ENCODE results near the gene ADK.
"Not testable (repeated sequence)": the region's sequence is repeated elsewhere in the genome, so short reads cannot be mapped to it uniquely, and the experiment has no call there.

The ADK gene

GRCh38 chr10:74523199-74523598 is 372.2 kb downstream of the ADK start:
- FAIRE-seq = no peak
- DNase-seq (ENCODE audit: insufficient read length, low spot score) = no peak

GRCh38 chr10:74525885-74526284 is 374.9 kb downstream of the ADK start:
- no peak for FAIRE-seq

GRCh38 chr10:74527611-74528010 is 376.6 kb downstream of the ADK start:
- not testable (repeated sequence) for DNase-seq (ENCODE audit: insufficient read length, low spot score); FAIRE-seq

More at GRCh38 chr10:74525885-74526284, 374.9 kb downstream of the ADK start:
- DNase-seq (ENCODE audit: insufficient read length, low spot score) = no peak

- no peak for FAIRE-seq
- no peak for DNase-seq (ENCODE audit: insufficient read length, low spot score)
Measured at GRCh38 chr10:74529205-74529604, 378.2 kb downstream of the ADK start.

GRCh38 chr10:74530981-74531380 is 380.0 kb downstream of the ADK start:
- FAIRE-seq (no peak), DNase-seq (ENCODE audit: insufficient read length, low spot score) (no peak)

GRCh38 chr10:74539317-74539716 is 388.3 kb downstream of the ADK start:
- DNase-seq (ENCODE audit: insufficient read length, low spot score) (no peak), FAIRE-seq (peak; percentile 14)

- no peak for DNase-seq (ENCODE audit: insufficient read length, low spot score)
- no peak for FAIRE-seq
Measured at GRCh38 chr10:74541375-74541774, 390.4 kb downstream of the ADK start.

GRCh38 chr10:74542077-74542476 is 391.1 kb downstream of the ADK start:
- DNase-seq (ENCODE audit: insufficient read length, low spot score) = no peak
- FAIRE-seq = no peak

- no peak for FAIRE-seq
- no peak for DNase-seq (ENCODE audit: insufficient read length, low spot score)
Measured at GRCh38 chr10:74543276-74543675, 392.3 kb downstream of the ADK start.

- no peak for FAIRE-seq
- DNase-seq (ENCODE audit: insufficient read length, low spot score) = no peak
Measured at GRCh38 chr10:74544106-74544505, 393.1 kb downstream of the ADK start.

GRCh38 chr10:74548676-74549075 is 397.7 kb downstream of the ADK start:
- FAIRE-seq = no peak

GRCh38 chr10:74556072-74556705 is 405.2 kb downstream of the ADK start:
- no peak for DNase-seq (ENCODE audit: insufficient read length, low spot score)
- FAIRE-seq = no peak

More at GRCh38 chr10:74548676-74549075, 397.7 kb downstream of the ADK start:
- no peak for DNase-seq (ENCODE audit: insufficient read length, low spot score)

- DNase-seq (ENCODE audit: insufficient read length, low spot score) = no peak
- peak; percentile 58 for FAIRE-seq
Measured at GRCh38 chr10:74557098-74557497, 406.1 kb downstream of the ADK start.

- FAIRE-seq = no peak
Measured at GRCh38 chr10:74558403-74558802, 407.4 kb downstream of the ADK start.

GRCh38 chr10:74558897-74559296 is 407.9 kb downstream of the ADK start:
- FAIRE-seq (no peak), DNase-seq (ENCODE audit: insufficient read length, low spot score) (no peak)

More at GRCh38 chr10:74558403-74558802, 407.4 kb downstream of the ADK start:
- DNase-seq (ENCODE audit: insufficient read length, low spot score) = no peak

- not testable (repeated sequence) for FAIRE-seq; DNase-seq (ENCODE audit: insufficient read length, low spot score)
Measured at GRCh38 chr10:74568896-74569295, 417.9 kb downstream of the ADK start.

- not testable (repeated sequence) for DNase-seq (ENCODE audit: insufficient read length, low spot score); FAIRE-seq
Measured at GRCh38 chr10:74573497-74573896, 422.5 kb downstream of the ADK start.

GRCh38 chr10:74575191-74575720 is 424.2 kb downstream of the ADK start:
- DNase-seq (ENCODE audit: insufficient read length, low spot score) (no peak), FAIRE-seq (no peak)

GRCh38 chr10:74575912-74576311 is 424.9 kb downstream of the ADK start:
- DNase-seq (ENCODE audit: insufficient read length, low spot score) (no peak), FAIRE-seq (no peak)

- peak; percentile 42 for FAIRE-seq
- no peak for DNase-seq (ENCODE audit: insufficient read length, low spot score)
Measured at GRCh38 chr10:74576586-74576985, 425.6 kb downstream of the ADK start.

- not testable (repeated sequence) for FAIRE-seq
Measured at GRCh38 chr10:74580438-74580837, 429.4 kb downstream of the ADK start.

GRCh38 chr10:74582566-74582965 is 431.5 kb downstream of the ADK start:
- FAIRE-seq (no peak), DNase-seq (ENCODE audit: insufficient read length, low spot score) (no peak)

More at GRCh38 chr10:74580438-74580837, 429.4 kb downstream of the ADK start:
- DNase-seq (ENCODE audit: insufficient read length, low spot score) = not testable (repeated sequence)

All from GM19239 (cell line).